ENCODE data around the gene TMEM208. TPM values are rescaled to one million over a fixed set of nuclear protein-coding genes. Genes with fewer than 3 reads are reported as not detected.

Gene TMEM208
- total RNA-seq, 2 experiments from 2014 or later, result 32.3 to 39.7 TPM

DNA sequence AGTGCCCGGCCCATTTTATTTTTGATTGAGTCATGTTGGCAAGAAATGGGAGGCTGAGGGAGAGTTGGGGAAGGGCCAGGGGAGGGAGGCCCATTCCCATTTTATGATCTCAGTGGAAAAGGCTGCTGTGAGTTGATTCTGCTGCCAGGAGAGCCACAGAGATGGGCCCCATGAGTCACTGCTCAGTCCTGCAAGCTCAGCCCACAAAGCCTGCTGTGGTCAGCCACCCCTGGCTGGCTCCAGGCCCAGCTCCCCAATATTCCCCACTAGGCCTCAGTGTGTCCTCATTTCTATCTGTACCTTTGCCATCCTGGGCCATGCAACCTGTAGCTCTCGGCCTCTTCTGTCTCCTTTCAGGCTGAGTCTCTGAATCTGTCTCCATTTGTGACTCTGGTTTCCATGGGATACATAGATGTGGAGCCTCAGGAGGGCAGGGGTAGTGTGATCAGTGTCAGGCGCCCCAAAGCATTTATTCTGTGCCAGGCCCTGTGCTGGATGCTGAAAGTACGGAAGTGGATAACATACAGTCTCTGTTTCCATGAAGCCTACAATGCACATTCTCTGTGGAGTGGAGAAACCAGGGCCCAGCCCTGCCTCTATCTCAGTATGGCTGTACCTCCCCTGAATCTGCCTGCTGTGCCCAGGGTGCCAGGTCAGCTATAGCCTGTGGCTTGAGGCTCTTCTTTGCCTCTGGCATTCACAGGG, 50.5 kb downstream of the TMEM208 start:
- Mint-ChIP-seq H3K4me3 (peak overlapping the region; percentile 24), H3K4me1 (peaks cover 19% of the 10 kb centered on the region), H3K36me3 (peaks cover 9% of the 10 kb centered on the region), H3K27me3 (no peaks in the 10 kb centered on the region), H3K27ac (peak overlapping the region; percentile 67), H3K9me3 (ENCODE audit: low read depth) (no peaks in the 10 kb centered on the region)
- DNase-seq, result no peak
- no peak for ATAC-seq
- CTCF ChIA-PET, result interaction anchor here (0.7 to 4.7 kb wide), 12 partner anchors 15 to 184 kb away, joined by 3 to 18 read pairs (median 4); partner anchors contain the start of gene ZDHHC1

DNA sequence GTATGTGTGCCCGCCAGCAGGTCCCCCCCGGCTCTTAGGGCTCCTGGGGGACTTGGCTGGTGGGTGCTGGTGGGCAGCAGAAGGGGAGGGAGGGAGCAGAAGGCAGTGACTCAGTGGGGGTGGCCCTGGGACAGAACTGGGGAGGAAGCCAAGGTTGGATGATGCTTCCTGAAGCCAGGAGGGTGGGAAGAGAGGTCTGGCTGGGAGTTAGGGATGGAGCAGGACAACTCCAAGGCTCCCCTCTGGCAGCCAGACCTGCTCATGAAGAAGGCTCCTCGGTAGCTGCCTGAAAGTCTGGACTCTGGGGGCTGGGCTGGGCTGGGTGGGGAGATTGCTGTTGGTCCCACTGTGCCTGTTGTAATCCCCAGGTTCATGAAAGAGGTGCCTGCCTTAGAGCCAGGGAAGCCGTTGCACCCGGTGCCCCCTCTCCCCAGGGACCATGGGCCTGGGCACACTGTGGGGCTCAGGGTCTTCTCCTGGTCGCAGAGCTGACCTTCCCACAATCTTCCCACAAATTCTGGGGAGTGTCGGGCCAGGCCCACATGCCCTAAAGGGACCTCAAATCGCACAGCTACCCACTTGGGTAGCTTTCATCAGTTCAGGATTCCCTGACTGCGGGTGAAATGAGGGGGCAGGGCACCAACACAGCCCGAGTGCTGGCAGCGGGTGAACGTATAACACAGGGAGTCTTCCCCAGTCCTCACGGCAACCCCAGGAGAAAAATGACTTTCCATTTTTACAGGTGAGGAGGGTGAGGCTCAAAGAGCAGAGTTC, 51.3 kb downstream of the TMEM208 start:
- Mint-ChIP-seq H3K36me3 (peaks cover 9% of the 10 kb centered on the region), H3K9me3 (ENCODE audit: low read depth) (no peaks in the 10 kb centered on the region), H3K4me3 (peak overlapping the region; percentile 80), H3K4me1 (peaks cover 19% of the 10 kb centered on the region), H3K27me3 (no peaks in the 10 kb centered on the region), H3K27ac (peak overlapping the region; percentile 78)
- no peak for ATAC-seq
- CTCF ChIA-PET, result interaction anchor here (0.5 to 4.7 kb wide), 30 partner anchors 8 to 383 kb away, joined by 3 to 18 read pairs (median 4); partner anchors contain the start of genes E2F4, KCTD19, LRRC36 and ZDHHC1
- no peak for DNase-seq

Small RNAs within 50 kb of the gene (microRNA-seq; reads per million reads assigned to microRNA genes)
- gene MIR328, result 26.4 reads per million, percentile 47 among the genes with 10 or more reads in this experiment

Other genes starting within 250 kb of the TMEM208 start
- 10 to 100 TPM in 1 of 2 experiments, 1 to 10 TPM in 1; 8.1 to 11.7 TPM for gene CES4A, start 238.5 kb upstream of the TMEM208 start, total RNA-seq
- 100 to 1,000 TPM; 180 to 196 TPM for gene CBFB, start 198.0 kb upstream of the TMEM208 start, total RNA-seq
- 10 to 100 TPM; 14.2 to 15.2 TPM for gene PHAF1, start 117.2 kb upstream of the TMEM208 start, total RNA-seq
- gene B3GNT9, start 76.1 kb upstream of the TMEM208 start, total RNA-seq, result 1 to 10 TPM; 5.6 to 7.9 TPM
- gene TRADD, start 67.2 kb upstream of the TMEM208 start, total RNA-seq, result 10 to 100 TPM; 36.4 to 52.6 TPM
- gene FBXL8, start 67.2 kb upstream of the TMEM208 start, total RNA-seq, result 10 to 100 TPM; 15.7 to 24.5 TPM
- gene HSF4, start 62.4 kb upstream of the TMEM208 start, total RNA-seq, result 10 to 100 TPM; 15.0 to 43.7 TPM
- gene NOL3, start 56.6 kb upstream of the TMEM208 start, total RNA-seq, result 10 to 100 TPM in 1 of 2 experiments, 1 to 10 TPM in 1; 3.3 to 10.3 TPM
- 10 to 100 TPM; 38.6 to 56.0 TPM for gene MATCAP1, start 43.2 kb upstream of the TMEM208 start, total RNA-seq
- gene EXOC3L1, start 37.0 kb upstream of the TMEM208 start, total RNA-seq, result not detected
- gene E2F4, start 35.0 kb upstream of the TMEM208 start, total RNA-seq, result 100 to 1,000 TPM; 147 to 148 TPM
- 1 to 10 TPM; 6.2 to 9.8 TPM for gene ELMO3, start 28.0 kb upstream of the TMEM208 start, total RNA-seq
- gene FHOD1, start 20.4 kb downstream of the TMEM208 start, total RNA-seq, result 100 to 1,000 TPM; 101 to 111 TPM
- 1 to 10 TPM; 5.4 to 6.2 TPM for gene SLC9A5, start 21.8 kb downstream of the TMEM208 start, total RNA-seq
- gene PLEKHG4, start 52.4 kb downstream of the TMEM208 start, total RNA-seq, result 10 to 100 TPM in 1 of 2 experiments, 1 to 10 TPM in 1; 7.7 to 12.8 TPM
- 1 to 10 TPM; 1.1 to 3.3 TPM for gene KCTD19, start 99.6 kb downstream of the TMEM208 start, total RNA-seq
- gene LRRC36, start 99.7 kb downstream of the TMEM208 start, total RNA-seq, result 1 to 10 TPM in 1 of 2 experiments, under 1 TPM in 1; 0.45 to 1.0 TPM
- not detected for gene TPPP3, start 166.4 kb downstream of the TMEM208 start, total RNA-seq
- under 1 TPM; 0.41 to 0.49 TPM for gene ZDHHC1, start 189.3 kb downstream of the TMEM208 start, total RNA-seq
- under 1 TPM in 1 of 2 experiments, not detected in 1; 0.14 TPM for gene HSD11B2, start 204.0 kb downstream of the TMEM208 start, total RNA-seq

Data from activated CD8-positive, alpha-beta memory T cell treated with anti-CD3 and anti-CD28 coated beads, Interleukin-2, amount 10 ng/mL, durations not matched to agents 7 days and 5 days (primary cell).